ENCODE data around the gene FAM90A26.
"Not testable (repeated sequence)": the region's sequence is repeated elsewhere in the genome, so short reads cannot be mapped to it uniquely, and the experiment has no call there.

FAM90A26 gene

DNA sequence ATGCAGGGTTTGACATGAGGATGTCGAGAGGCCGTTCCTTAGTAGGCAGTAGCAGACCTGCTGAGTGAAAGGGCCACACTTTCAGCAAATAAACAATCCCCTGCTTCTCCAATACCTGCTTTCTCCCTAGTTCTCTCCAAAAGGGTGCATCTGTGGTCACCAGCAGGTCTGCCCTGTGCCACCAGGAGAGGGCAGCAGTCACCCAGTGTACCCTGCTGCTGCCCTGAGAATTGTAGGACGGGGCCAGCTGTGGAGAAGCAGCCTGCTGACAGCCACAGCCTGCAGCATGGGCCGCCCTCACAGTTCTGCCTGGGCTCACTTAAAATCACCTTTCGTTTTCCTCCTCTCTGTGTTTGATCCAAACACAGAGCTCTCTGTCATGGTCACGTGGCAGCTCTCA lies 11.8 kb upstream of the FAM90A26 start:
- not testable (repeated sequence) for DNase-seq (ENCODE audit: low read depth in 2 of 2)

DNA sequence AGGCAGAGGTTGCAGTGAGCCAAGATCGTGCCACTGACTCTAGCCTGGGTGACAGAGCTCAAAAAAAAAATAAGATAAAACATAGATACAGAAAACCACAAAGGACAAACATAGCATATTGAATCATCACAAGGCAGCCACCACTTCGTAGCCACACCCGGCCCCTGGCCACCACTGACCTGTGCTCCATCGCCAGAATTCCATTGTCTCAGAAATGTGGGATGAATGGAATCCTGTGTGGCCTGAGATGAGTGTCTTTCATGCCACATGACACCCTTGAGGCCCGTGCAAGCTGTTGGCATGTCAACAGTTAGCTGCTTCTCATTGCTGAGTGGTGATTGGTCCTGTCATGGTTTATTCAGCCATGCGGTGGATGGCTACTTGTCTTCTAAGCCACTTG lies 10.2 kb upstream of the FAM90A26 start:
- DNase-seq (ENCODE audit: low read depth in 2 of 2) = not testable (repeated sequence)

DNA sequence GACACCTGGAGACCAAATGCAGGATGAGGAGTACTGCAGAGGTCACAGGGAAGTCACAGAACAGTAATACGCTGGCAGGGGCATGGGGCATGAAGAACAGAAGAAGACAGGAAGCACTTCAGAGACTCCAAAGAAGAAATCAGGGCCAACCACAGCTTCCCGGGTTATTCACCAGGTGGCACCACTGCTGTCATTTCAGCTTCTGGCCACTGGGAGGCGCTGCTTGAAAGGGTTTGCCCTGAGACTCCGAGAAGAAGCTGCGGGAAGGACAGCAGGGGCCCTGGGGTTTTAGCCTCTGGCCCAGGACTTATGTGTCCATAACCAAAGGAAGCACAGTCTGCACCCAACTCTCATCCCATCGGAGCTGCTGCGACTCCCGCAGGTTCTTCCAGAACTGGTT lies 4.2 kb upstream of the FAM90A26 start:
- not testable (repeated sequence) for DNase-seq (ENCODE audit: low read depth in 2 of 2)

- not testable (repeated sequence) for DNase-seq (ENCODE audit: low read depth in 2 of 2)
These were observed 40.1 kb downstream of the FAM90A26 start, which contains the start of gene USP17L10 for GRCh38 chr4:9210357-9210756. TSS of gene USP17L10 (plus strand) at chr4:9210657. CDS start at chr4:9210657, 0 bp downstream.

GRCh38 chr4:9214701-9215100 lies 44.5 kb downstream of the FAM90A26 start:
- DNase-seq (ENCODE audit: low read depth in 2 of 2) = not testable (repeated sequence)

DNA sequence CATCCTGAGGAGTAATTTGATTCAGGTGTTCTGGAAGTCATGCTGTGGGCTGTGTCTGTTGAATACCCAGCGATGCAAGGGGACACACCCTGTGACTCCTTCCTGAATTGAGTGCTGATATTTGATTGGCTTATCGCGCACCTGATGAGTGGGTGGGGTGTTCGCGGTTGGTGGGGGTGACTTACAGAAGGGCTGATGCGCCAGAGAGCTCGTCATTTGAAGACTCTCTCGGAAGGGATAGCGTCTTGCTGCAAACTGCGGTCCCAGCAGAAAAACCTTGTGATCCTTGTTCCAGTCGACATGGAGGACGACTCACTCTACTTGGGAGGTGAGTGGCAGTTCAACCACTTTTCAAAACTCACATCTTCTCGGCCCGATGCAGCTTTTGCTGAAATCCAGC lies 44.9 kb downstream of the FAM90A26 start, which contains the start of gene USP17L11:
Gene USP17L11 (plus strand): TSS at position 301 of the 400 bp plus-strand sequence. CDS start 0 bp downstream, at position 301.
- DNase-seq (ENCODE audit: low read depth in 2 of 2) = not testable (repeated sequence)

- DNase-seq (ENCODE audit: low read depth in 2 of 2) = not testable (repeated sequence)
These were observed 49.6 kb downstream of the FAM90A26 start, which contains the start of gene USP17L12 for GRCh38 chr4:9219852-9220251. TSS of gene USP17L12 (plus strand) at chr4:9220152. CDS start at chr4:9220152, 0 bp downstream.

DNA sequence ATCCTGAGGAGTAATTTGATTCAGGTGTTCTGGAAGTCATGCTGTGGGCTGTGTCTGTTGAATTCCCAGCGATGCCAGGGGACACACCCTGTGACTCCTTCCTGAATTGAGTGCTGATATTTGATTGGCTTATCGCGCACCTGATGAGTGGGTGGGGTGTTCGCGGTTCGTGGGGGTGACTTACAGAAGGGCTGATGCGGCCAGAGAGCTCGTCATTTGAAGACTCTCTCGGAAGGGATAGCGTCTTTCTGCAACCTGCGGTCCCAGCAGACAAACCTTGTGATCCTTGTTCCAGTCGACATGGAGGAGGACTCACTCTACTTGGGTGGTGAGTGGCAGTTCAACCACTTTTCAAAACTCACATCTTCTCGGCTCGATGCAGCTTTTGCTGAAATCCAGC lies 54.4 kb downstream of the FAM90A26 start, which contains the start of gene USP17L13:
Gene USP17L13 (plus strand): TSS at position 301 of the 400 bp plus-strand sequence. CDS start 0 bp downstream, at position 301.
- DNase-seq (ENCODE audit: low read depth in 2 of 2) = not testable (repeated sequence)
